NT2/D1 (cell line): Measurements from ENCODE around the gene TRABD2B.

Experiments used
- DNase-seq: peaks from one replicate; pipeline ENCODE4 v3.0.0-alpha.2; 2011; ENCODE audit warnings: low read depth, low spot score
- H3K27me3 ChIP-seq: 2 replicates; pipeline ENCODE4 v1.6.0; 2011; ENCODE audit warnings: mild to moderate bottlenecking; ENCODE audit not compliant: insufficient read length, insufficient read depth
- H3K36me3 ChIP-seq: 2 replicates; pipeline ENCODE4 v1.6.1; 2011; ENCODE audit warnings: mild to moderate bottlenecking, low read length, mixed read lengths; ENCODE audit not compliant: insufficient read depth, insufficient read length
- H3K4me1 ChIP-seq: 2 replicates; pipeline ENCODE4 v1.5.1; 2011; ENCODE audit not compliant: insufficient read depth, insufficient read length
- H3K4me3 ChIP-seq: 2 replicates; pipeline ENCODE4 v1.5.1; 2011; ENCODE audit warnings: low read depth; ENCODE audit not compliant: insufficient read length
- H3K9ac ChIP-seq: 2 replicates; pipeline ENCODE4 v1.6.0; 2011; ENCODE audit warnings: low read depth; ENCODE audit not compliant: insufficient read length
- H3K9me3 ChIP-seq: 2 replicates; pipeline ENCODE4 v1.5.1; 2011; ENCODE audit warnings: mild to moderate bottlenecking, low read length; ENCODE audit not compliant: insufficient read depth
- SUZ12 ChIP-seq: IDR thresholded peaks from 2 replicates; pipeline ENCODE4 v1.6.1; 2011; ENCODE audit not compliant: insufficient read length, insufficient read depth; ENCODE audit errors: extremely low read depth
- YY1 ChIP-seq: IDR thresholded peaks from 2 replicates; pipeline ENCODE4 v1.6.1; 2011; ENCODE audit not compliant: insufficient read length, insufficient read depth
- ZNF274 ChIP-seq: IDR thresholded peaks from 2 replicates; pipeline ENCODE4 v1.6.1; 2011; ENCODE audit warnings: mild to moderate bottlenecking, low read depth, low read length

TRABD2B gene

DNA sequence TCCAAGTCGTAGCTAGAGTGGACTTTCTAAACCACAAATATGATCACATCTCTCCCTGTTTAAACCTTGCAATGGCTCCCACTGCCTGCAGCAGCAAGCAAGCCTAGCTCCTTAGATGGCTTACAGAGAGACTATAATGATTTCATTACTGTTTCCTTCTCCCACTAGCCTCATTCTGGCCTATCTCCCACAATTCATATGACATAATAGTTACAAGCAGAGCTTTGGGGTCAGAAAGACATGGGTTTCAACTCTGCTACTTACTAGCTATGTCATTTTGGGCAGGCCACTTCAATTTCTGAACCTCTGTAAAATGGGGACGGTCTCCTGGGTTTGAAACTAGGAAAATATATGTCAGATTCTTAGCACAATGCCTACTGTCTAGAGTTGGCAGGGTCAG, 143.3 kb downstream of the TRABD2B start:
- DNase-seq: no peak
- no peaks in the 10 kb centered on the region for H3K36me3 ChIP-seq
- peaks cover 6% of the 10 kb centered on the region for H3K4me1 ChIP-seq
- no peak overlapping the region for H3K4me3 ChIP-seq
- TF ChIP-seq ZNF274: no peak
- TF ChIP-seq YY1: no peak
- TF ChIP-seq SUZ12: no peak
- no peak overlapping the region for H3K9ac ChIP-seq
- H3K9me3 ChIP-seq: no peaks in the 10 kb centered on the region
- H3K27me3 ChIP-seq: no peaks in the 10 kb centered on the region

DNA sequence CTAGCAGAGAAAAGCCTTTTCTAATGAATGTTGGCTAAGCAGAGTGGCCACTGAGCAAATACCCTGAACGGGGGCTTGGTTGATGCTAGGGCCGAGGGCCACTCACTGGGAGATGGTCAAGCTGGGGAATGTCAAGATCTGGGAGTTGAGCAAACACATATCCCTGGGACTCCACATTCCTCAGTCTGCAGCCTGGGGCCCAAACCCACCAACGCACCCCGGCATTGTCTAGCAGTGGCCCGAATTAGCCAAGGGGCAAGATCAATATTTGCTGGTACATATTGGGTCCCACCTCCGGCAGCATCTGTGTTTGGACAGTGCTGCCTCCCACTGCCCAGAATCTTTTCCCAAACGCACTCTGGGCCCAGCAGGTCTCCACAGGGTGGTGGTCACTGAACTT, 144.1 kb downstream of the TRABD2B start:
- H3K4me3 ChIP-seq: no peak overlapping the region

DNA sequence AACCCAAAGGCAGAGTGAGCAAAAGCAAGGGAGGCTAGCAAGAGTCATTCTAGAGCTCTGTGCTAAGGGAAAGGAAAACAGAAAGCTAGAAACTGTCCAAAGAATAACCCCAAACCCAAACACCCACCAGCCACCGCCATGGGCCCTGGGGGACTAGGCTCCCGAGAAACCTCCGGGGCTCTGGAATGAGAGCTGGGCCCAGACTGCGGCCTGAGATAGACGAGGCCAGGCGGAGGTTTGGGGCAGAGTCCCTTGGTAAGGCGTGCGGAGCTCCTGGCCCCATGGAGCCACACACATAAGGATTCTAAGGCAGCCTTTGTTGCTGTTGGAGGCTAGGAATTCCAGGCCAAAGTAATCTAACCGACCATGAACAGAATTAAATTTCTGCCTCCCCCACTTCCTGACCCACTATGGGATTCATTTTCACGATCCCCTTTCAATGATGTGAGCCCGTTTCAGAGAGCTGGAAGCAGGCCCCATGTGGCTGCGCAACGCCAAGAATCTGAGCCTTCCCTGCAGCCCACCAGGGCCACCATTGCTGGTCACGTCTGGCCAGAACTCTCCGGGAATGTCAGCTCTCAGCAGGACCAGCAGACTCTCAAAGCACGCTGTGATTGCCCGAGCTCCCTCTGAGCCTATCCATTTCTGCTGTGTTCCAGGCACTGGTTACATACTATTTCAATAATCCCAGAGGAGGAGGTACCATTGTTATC, 145.0 kb downstream of the TRABD2B start:
- Histone ChIP-seq H3K9me3 (no peaks in the 10 kb centered on the region), H3K4me1 (peaks cover 2% of the 10 kb centered on the region), H3K27me3 (no peaks in the 10 kb centered on the region), H3K36me3 (no peaks in the 10 kb centered on the region), H3K4me3 (no peak overlapping the region), H3K9ac (no peak overlapping the region)
- DNase-seq: no peak
- TF ChIP-seq ZNF274 (no peak), SUZ12 (no peak), YY1 (no peak)

More for the DNA sequence above, 144.1 kb downstream of the TRABD2B start:
- DNase-seq: no peak
- TF ChIP-seq SUZ12: no peak
- no peak for TF ChIP-seq YY1
- no peak for TF ChIP-seq ZNF274
- H3K4me1 ChIP-seq: peaks cover 3% of the 10 kb centered on the region
- H3K9ac ChIP-seq: no peak overlapping the region
- no peaks in the 10 kb centered on the region for H3K27me3 ChIP-seq
- H3K36me3 ChIP-seq: no peaks in the 10 kb centered on the region
- H3K9me3 ChIP-seq: no peaks in the 10 kb centered on the region

DNA sequence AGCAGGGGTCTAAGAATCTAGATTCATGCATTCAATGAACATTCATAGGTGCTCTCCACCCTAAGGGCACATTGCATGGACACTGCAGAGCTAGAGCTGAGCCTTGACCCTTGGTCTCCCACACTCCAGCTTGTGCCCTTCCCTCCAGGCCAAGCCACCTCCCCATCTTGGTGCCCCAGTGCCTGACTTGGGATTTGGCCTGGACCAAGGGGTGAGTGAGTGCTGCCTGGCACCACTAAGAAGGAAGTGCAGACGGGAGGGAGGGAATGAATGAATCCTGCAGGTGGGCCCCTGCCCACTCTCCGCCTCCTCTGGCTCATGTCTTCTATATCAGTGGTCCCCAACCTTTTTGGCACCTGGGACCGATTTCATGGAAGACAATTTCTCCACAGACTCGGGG, 146.7 kb downstream of the TRABD2B start:
- Histone ChIP-seq H3K4me3 (no peak overlapping the region), H3K9me3 (no peaks in the 10 kb centered on the region), H3K27me3 (no peaks in the 10 kb centered on the region), H3K36me3 (no peaks in the 10 kb centered on the region), H3K9ac (no peak overlapping the region), H3K4me1 (no peaks in the 10 kb centered on the region)
- TF ChIP-seq SUZ12 (no peak), ZNF274 (no peak), YY1 (no peak)
- DNase-seq: no peak

DNA sequence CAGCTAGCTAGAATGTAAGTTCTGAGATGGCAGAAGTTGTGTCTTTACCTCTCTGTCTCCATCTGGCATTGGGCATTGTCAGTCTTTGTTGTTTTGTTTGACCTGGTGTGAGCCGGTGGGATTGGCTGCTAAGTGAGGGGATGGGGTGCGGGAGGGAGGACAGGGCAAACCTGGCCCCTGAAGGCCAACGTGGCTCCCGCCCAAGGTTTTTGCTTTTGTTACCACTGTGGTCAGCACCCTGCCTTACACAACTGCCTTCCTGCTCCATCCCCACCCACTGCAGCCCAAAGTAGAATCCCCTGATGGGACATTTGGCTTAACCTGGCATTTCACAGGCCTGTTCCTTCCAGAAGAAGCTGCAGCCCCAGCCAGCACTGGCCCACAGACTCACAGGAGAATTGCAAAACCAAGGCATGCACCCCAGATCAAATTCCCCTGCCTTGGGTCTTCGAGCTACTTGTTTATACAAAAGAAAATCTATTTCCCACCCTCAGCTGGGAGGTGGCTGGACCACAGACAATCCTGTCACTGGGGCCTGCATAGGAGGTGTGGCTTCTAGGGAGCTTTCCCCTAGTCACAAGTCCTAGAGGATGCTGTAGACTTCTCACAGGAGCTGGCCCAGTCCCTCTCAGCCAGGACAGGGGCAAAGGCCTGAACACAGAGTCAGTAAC, 147.5 kb downstream of the TRABD2B start:
- Histone ChIP-seq H3K4me3 (no peak overlapping the region), H3K9me3 (no peaks in the 10 kb centered on the region), H3K9ac (no peak overlapping the region), H3K27me3 (no peaks in the 10 kb centered on the region), H3K36me3 (no peaks in the 10 kb centered on the region), H3K4me1 (no peaks in the 10 kb centered on the region)
- TF ChIP-seq ZNF274 (no peak), YY1 (no peak), SUZ12 (no peak)
- DNase-seq: no peak

DNA sequence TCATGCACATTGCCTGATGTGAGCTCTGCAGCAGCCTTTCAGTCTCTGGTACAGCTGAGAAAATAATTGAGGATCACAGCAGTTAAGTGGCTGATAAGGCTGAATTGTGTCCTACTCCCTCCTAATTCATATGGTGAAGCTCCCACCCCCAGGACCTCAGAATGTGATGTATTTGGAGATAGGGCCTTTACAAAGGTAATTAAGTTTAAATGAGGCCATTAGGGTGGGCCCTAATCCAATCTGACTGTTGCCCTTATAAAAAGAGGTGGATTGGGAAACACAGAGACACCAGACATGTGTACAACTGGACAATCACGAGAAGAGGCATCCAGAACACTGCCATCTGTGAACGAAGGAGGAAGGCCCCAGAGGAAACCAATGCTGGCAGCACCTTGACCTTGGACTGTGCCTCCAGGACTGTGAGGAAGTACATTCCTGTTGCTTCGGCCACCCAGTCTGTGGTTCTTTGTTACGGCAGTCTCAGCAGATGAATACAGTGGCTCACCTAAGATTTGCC, 148.1 kb downstream of the TRABD2B start:
- DNase-seq: no peak
- no peaks in the 10 kb centered on the region for H3K4me1 ChIP-seq
- no peaks in the 10 kb centered on the region for H3K27me3 ChIP-seq
- no peaks in the 10 kb centered on the region for H3K9me3 ChIP-seq
- no peak overlapping the region for H3K9ac ChIP-seq
- TF ChIP-seq YY1 (no peak), SUZ12 (no peak), ZNF274 (no peak)
- H3K4me3 ChIP-seq: no peak overlapping the region
- no peaks in the 10 kb centered on the region for H3K36me3 ChIP-seq

DNA sequence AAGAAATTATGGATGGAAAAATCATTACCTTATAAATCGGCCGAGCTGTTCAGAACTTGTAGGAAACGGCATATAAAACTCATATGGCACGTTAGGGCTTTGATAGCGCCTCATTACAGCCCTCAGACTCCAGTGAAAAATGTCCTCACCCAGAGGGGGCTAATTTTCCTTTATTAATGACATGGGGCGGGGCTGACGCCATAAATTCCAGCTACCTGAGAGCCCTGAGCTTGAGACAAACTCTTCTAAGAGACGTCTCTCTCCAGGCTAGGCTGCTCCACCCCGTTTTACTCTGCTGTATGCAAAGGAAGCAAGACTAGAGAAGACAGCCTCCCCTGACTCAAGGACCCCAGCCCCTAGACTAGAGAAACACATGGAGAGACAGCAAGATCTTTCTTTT, 149.4 kb downstream of the TRABD2B start:
- no peaks in the 10 kb centered on the region for H3K36me3 ChIP-seq
- H3K4me1 ChIP-seq: no peaks in the 10 kb centered on the region
- H3K9ac ChIP-seq: no peak overlapping the region
- H3K4me3 ChIP-seq: no peak overlapping the region
- no peaks in the 10 kb centered on the region for H3K9me3 ChIP-seq
- no peak for DNase-seq
- TF ChIP-seq YY1 (no peak), ZNF274 (no peak), SUZ12 (no peak)
- no peaks in the 10 kb centered on the region for H3K27me3 ChIP-seq

DNA sequence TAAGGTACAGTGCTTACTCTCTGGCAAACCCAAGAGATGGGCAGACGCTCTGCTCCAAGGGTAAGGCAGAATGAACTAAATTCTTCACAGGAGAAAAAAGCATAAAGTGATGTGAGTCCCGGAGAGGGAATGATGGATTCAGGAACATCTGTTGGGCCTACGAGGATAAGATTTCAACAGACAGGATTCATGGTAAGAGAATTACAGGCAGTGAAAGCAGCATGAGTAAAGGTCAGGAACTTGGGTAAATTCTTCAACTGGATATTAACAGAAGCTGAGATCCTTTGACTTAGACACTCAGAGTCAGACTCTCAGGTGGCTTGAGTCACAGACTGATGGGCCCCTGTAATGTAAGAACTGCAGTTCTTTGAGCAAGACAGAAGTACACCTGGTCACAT, 152.6 kb downstream of the TRABD2B start:
- Histone ChIP-seq H3K27me3 (no peaks in the 10 kb centered on the region), H3K9me3 (no peaks in the 10 kb centered on the region), H3K4me1 (peaks cover 5% of the 10 kb centered on the region), H3K9ac (no peak overlapping the region), H3K4me3 (no peak overlapping the region), H3K36me3 (no peaks in the 10 kb centered on the region)
- DNase-seq: no peak
- TF ChIP-seq YY1: no peak
- TF ChIP-seq SUZ12: no peak
- TF ChIP-seq ZNF274: no peak
